Panc1 (cell line): ENCODE data around the gene MACROD2. TPM values are rescaled to one million over a fixed set of nuclear protein-coding genes. Genes with fewer than 3 reads are reported as not detected.

Experiments used
- ATAC-seq: fragments of 200-7000 bp; cut with Tn5 transposase; 2 replicates; pipeline ENCODE4 v1.9.1; 2020; ENCODE audit warnings: mild to moderate bottlenecking, moderate library complexity
- BruUV-seq: library from RNA; stranded (reverse); fragments of 400-500 nt; replicated peaks from 2 replicates; lab custom pipeline; 2021; lab: Mats Ljungman, UMichigan
- CTCF ChIA-PET: fragments of 300-600 bp; sonication (Branson Sonifier 250); formaldehyde crosslinking; loops from one replicate; lab custom pipeline; 2022; ENCODE audit warnings: antibody characterized with exemption; lab: Charles Lee
- POLR2A ChIA-PET: fragments of 300-600 bp; sonication (Branson Sonifier 250); formaldehyde crosslinking; loops from one replicate; lab custom pipeline; 2022; ENCODE audit warnings: antibody characterized with exemption; lab: Charles Lee
- DNase-seq: peaks from one replicate; pipeline ENCODE4 v3.0.0-alpha.2; 2010; ENCODE audit warnings: low read depth, low spot score
- H3K27ac ChIP-seq: 2 replicates; pipeline ENCODE4 v1.5.1; 2011; ENCODE audit warnings: mild to moderate bottlenecking, low read length, inconsistent platforms
- H3K27me3 ChIP-seq: fragments of 200-500 bp; sonication (Bioruptor generic); 2 replicates; pipeline ENCODE4 v1.6.0; 2014; ENCODE audit warnings: low read length, inconsistent platforms; ENCODE audit not compliant: control insufficient read depth, insufficient read depth
- H3K36me3 ChIP-seq: fragments of 200-500 bp; sonication (Bioruptor generic); 2 replicates; pipeline ENCODE4 v1.5.1; 2014; ENCODE audit warnings: inconsistent platforms, mild to moderate bottlenecking, low read length, moderate library complexity; ENCODE audit not compliant: control insufficient read depth, insufficient read depth
- H3K4me1 ChIP-seq: 2 replicates; pipeline ENCODE4 v1.5.1; 2011; ENCODE audit warnings: inconsistent platforms, mild to moderate bottlenecking, low read length, moderate library complexity; ENCODE audit not compliant: control insufficient read depth, insufficient read depth
- H3K4me3 ChIP-seq, 2 experiments: 2 replicates each; pipeline ENCODE4 v1.5.1; 2011 to 2012; ENCODE audit warnings: low read depth in 2 of 2, low read length in 2 of 2, mild to moderate bottlenecking in 2 of 2, inconsistent platforms in 1 of 2, moderate library complexity in 1 of 2
- H3K9me3 ChIP-seq: fragments of 200-500 bp; sonication (Bioruptor generic); 2 replicates; pipeline ENCODE4 v1.5.1; 2014; ENCODE audit warnings: low read depth, mild to moderate bottlenecking, inconsistent platforms, low read length, moderate library complexity; ENCODE audit not compliant: control insufficient read depth, insufficient read depth
- POLR2AphosphoS5 ChIP-seq: IDR thresholded peaks from 2 replicates; pipeline ENCODE4 v1.6.1; 2012; ENCODE audit warnings: mild to moderate bottlenecking, low read depth, low read length, moderate library complexity
- SIN3A ChIP-seq: IDR thresholded peaks from 2 replicates; pipeline ENCODE4 v1.6.1; 2012; ENCODE audit warnings: low read depth, mild to moderate bottlenecking, low read length, moderate library complexity, borderline replicate concordance; ENCODE audit not compliant: insufficient read depth
- TCF7L2 ChIP-seq: IDR thresholded peaks from 2 replicates; pipeline ENCODE4 v1.6.1; 2011; ENCODE audit warnings: mild to moderate bottlenecking, low read depth, low read length, inconsistent platforms
- in situ Hi-C: cut with HindIII; loops from 2 replicates; pipeline ENCODE4 v1.10.0; 2016; ENCODE audit warnings: low sequenced_read_pairs, low pct_unique_long_range_greater_than_20kb
- intact Hi-C: fragments of 100-400 bp; cut with micrococcal nuclease; formaldehyde crosslinking; loops from one replicate; pipeline ENCODE4 v1.10.0; 2022; ENCODE audit not compliant: unreplicated experiment
- total RNA-seq: library from RNA; stranded (reverse); gene quantifications from one replicate; pipeline ENCODE4 v1.2.1, GENCODE V29; 2021; ENCODE audit not compliant: unreplicated experiment
- TF ChIP-seq, protein P1 (sequence below): fragments of 450-650 bp; IDR thresholded peaks from 2 replicates; pipeline ENCODE4 v1.5.1; 2017; ENCODE audit warnings: mild to moderate bottlenecking
- TF ChIP-seq, protein P2 (sequence below), 2 experiments: IDR thresholded peaks; 2 replicates each; pipeline ENCODE4 v1.6.1; 2011 to 2012; ENCODE audit warnings: low read depth in 2 of 2, control low read depth in 1 of 2, low read length in 1 of 2, mild to moderate bottlenecking in 1 of 2, moderate library complexity in 1 of 2; ENCODE audit not compliant: insufficient read depth in 1 of 2

Gene MACROD2
- total RNA-seq, 1 experiment from 2014 or later = 1.2 TPM

DNA sequence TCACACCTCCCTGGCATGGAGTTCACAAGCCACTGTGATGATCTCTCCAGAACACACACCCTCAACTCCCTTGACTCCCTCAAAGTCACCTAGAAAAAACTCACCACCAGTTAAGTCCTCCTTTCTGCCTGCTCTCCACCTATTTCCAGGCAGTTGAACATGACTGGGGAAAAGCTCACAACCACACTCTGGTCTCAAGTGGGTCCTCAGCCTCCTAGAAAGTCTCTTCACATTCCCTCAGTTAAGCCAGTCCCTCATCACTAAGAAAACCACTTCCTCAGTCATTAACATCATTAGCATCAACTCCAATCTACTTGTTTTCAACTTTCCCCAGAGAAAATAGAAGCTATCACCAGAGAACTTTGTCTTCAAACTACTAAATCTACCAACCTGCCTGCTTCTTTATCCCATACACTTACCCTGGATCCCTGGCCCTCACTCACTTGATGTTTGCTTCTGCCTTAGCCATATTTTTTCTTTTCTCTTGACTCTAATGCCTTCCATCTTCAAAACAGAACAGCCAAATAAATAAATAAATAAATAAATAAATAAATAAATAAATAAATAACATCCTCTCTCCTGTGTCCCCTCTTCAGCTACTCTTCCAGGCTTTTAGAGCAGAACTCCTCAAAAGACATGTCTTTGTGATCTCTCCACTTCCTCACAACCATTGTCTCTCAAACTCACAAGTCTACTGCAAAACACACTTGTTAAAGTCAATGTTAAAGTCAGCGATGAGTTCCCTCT is 1084.5 kb downstream of the MACROD2 start:
- Histone ChIP-seq H3K4me1 (no peaks in the 10 kb centered on the region), H3K4me3 (no peak overlapping the region), H3K9me3 (0 out of 2 replicates have a peak, but pooled peaks cover 3% of the 10 kb centered on the region), H3K27ac (no peak overlapping the region), H3K36me3 (no peaks in the 10 kb centered on the region), H3K27me3 (no peaks in the 10 kb centered on the region)
- POLR2A ChIA-PET = no interaction called here
- CTCF ChIA-PET = interaction anchor here (0.6 kb wide), 1 partner anchor 1721 kb away, joined by 5 read pairs; no protein-coding TSS in a partner anchor
- TF ChIP-seq, protein P1, sequence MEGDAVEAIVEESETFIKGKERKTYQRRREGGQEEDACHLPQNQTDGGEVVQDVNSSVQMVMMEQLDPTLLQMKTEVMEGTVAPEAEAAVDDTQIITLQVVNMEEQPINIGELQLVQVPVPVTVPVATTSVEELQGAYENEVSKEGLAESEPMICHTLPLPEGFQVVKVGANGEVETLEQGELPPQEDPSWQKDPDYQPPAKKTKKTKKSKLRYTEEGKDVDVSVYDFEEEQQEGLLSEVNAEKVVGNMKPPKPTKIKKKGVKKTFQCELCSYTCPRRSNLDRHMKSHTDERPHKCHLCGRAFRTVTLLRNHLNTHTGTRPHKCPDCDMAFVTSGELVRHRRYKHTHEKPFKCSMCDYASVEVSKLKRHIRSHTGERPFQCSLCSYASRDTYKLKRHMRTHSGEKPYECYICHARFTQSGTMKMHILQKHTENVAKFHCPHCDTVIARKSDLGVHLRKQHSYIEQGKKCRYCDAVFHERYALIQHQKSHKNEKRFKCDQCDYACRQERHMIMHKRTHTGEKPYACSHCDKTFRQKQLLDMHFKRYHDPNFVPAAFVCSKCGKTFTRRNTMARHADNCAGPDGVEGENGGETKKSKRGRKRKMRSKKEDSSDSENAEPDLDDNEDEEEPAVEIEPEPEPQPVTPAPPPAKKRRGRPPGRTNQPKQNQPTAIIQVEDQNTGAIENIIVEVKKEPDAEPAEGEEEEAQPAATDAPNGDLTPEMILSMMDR = no peak
- TF ChIP-seq TCF7L2 (no peak), SIN3A (no peak), POLR2AphosphoS5 (no peak)
- TF ChIP-seq, protein P2, sequence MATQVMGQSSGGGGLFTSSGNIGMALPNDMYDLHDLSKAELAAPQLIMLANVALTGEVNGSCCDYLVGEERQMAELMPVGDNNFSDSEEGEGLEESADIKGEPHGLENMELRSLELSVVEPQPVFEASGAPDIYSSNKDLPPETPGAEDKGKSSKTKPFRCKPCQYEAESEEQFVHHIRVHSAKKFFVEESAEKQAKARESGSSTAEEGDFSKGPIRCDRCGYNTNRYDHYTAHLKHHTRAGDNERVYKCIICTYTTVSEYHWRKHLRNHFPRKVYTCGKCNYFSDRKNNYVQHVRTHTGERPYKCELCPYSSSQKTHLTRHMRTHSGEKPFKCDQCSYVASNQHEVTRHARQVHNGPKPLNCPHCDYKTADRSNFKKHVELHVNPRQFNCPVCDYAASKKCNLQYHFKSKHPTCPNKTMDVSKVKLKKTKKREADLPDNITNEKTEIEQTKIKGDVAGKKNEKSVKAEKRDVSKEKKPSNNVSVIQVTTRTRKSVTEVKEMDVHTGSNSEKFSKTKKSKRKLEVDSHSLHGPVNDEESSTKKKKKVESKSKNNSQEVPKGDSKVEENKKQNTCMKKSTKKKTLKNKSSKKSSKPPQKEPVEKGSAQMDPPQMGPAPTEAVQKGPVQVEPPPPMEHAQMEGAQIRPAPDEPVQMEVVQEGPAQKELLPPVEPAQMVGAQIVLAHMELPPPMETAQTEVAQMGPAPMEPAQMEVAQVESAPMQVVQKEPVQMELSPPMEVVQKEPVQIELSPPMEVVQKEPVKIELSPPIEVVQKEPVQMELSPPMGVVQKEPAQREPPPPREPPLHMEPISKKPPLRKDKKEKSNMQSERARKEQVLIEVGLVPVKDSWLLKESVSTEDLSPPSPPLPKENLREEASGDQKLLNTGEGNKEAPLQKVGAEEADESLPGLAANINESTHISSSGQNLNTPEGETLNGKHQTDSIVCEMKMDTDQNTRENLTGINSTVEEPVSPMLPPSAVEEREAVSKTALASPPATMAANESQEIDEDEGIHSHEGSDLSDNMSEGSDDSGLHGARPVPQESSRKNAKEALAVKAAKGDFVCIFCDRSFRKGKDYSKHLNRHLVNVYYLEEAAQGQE (IDR thresholded peaks at IDR 0.05; ENCODE audit: insufficient read depth in 1 of 2, low read depth in 2 of 2, low read length in 1 of 2) = no peak
- intact Hi-C loops (no loop called here), in situ Hi-C loops (no loop called here)
- DNase-seq = no peak
- no TSS peak for BruUV-seq
- ATAC-seq = no peak

DNA sequence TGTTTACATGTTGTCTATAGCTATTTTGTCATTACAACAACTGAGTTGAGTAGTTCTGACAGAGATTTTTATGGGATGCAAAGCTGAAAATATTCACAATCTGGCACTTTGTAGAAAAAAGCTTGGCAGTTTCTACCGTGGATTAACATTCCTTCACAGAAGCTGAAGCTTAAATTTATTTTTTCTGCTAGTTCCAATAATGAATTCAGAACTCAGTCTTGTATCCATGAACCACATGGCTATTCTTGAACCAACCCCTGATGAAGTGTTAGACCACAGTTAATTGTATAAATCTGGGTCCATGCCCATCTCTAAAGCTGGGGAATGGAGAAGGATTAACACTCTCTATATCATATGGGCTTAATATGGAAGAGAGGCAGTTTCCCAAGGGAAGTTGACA is 1085.9 kb downstream of the MACROD2 start:
- POLR2A ChIA-PET = no interaction called here
- no peak for DNase-seq
- Histone ChIP-seq H3K4me3 (no peak overlapping the region), H3K9me3 (0 out of 2 replicates have a peak, but pooled peaks cover 3% of the 10 kb centered on the region), H3K27ac (no peak overlapping the region), H3K4me1 (no peaks in the 10 kb centered on the region), H3K27me3 (no peaks in the 10 kb centered on the region), H3K36me3 (no peaks in the 10 kb centered on the region)
- intact Hi-C loops (no loop called here), in situ Hi-C loops (no loop called here)
- CTCF ChIA-PET = no interaction called here
- TF ChIP-seq, protein P2 (IDR thresholded peaks at IDR 0.05; ENCODE audit: insufficient read depth in 1 of 2, low read depth in 2 of 2, low read length in 1 of 2) = no peak
- TF ChIP-seq SIN3A (no peak), TCF7L2 (no peak), POLR2AphosphoS5 (no peak)
- TF ChIP-seq, protein P1 = no peak
- no TSS peak for BruUV-seq
- ATAC-seq = no peak
